T-helper 17 cell (primary cell): ENCODE measurements around the gene TSGA10. TPM values are rescaled to one million over a fixed set of nuclear protein-coding genes. Genes with fewer than 3 reads are reported as not detected.
"Not testable (repeated sequence)": the region's sequence is repeated elsewhere in the genome, so short reads cannot be mapped to it uniquely, and the experiment has no call there.

Source experiments
- ATAC-seq: fragments of 150-1000 bp; cut with Tn5 transposase; 2 replicates; pipeline ENCODE4 v1.10.0; 2021; ENCODE audit warnings: mild to moderate bottlenecking, moderate library complexity
- DNase-seq, 3 donors: peaks; one replicate each; pipeline versions ENCODE4 v3.0.0 to v3.0.0-alpha.2; 2020 to 2021
- H3K9me3 ChIP-seq: one replicate; pipeline ENCODE4 v1.7.0; 2013; ENCODE audit warnings: low read length, mild to moderate bottlenecking; ENCODE audit not compliant: control insufficient read depth, poor library complexity, severe bottlenecking
- H3K27ac Mint-ChIP-seq: one replicate; pipeline ENCODE4 v1.8.0; 2022; ENCODE audit warnings: mild to moderate bottlenecking, moderate library complexity, mixed read lengths
- H3K27me3 Mint-ChIP-seq: one replicate; pipeline ENCODE4 v1.8.0; 2022; ENCODE audit warnings: mixed read lengths
- H3K36me3 Mint-ChIP-seq: one replicate; pipeline ENCODE4 v1.8.0; 2022; ENCODE audit warnings: low read depth, mixed read lengths
- H3K4me1 Mint-ChIP-seq: one replicate; pipeline ENCODE4 v1.8.0; 2022; ENCODE audit warnings: mild to moderate bottlenecking, mixed read lengths
- H3K4me3 Mint-ChIP-seq: one replicate; pipeline ENCODE4 v1.8.0; 2022; ENCODE audit warnings: mild to moderate bottlenecking, moderate library complexity, mixed read lengths
- total RNA-seq, 4 donors: library from RNA in 2 of 4; stranded (reverse) in 2 of 4; gene quantifications; one replicate each; pipeline ENCODE4 v1.2.3 and lab custom pipeline; 2022 to 2026

The TSGA10 gene
- total RNA-seq, 2 donors from 2014 or later, result 7.7 to 8.3 TPM

DNA sequence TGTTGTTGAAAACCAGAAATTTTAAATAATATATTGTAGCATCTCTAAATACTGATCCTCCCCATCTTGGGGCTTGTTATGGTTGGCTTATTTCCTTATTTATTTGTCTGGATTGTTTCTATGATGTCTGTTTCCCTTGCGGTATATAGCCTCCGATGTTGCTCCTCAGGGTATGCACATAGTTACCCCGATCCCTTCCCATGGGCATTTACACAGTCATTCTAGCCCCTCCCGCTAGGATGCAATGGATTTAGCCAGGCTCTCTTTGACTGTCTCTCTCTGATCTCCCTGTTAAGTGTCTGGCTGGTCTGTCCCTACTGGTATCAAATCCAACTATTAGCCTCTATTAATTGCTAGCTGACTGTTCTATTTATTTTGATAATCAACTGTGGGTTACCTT lies 126.9 kb downstream of the TSGA10 start:
- DNase-seq, result no peak
- Mint-ChIP-seq H3K27ac (no peak overlapping the region), H3K36me3 (no peaks in the 10 kb centered on the region), H3K4me1 (no peaks in the 10 kb centered on the region), H3K4me3 (no peak overlapping the region), H3K27me3 (no peaks in the 10 kb centered on the region)
- ATAC-seq, result no peak
- H3K9me3 ChIP-seq, result no peaks in the 10 kb centered on the region

DNA sequence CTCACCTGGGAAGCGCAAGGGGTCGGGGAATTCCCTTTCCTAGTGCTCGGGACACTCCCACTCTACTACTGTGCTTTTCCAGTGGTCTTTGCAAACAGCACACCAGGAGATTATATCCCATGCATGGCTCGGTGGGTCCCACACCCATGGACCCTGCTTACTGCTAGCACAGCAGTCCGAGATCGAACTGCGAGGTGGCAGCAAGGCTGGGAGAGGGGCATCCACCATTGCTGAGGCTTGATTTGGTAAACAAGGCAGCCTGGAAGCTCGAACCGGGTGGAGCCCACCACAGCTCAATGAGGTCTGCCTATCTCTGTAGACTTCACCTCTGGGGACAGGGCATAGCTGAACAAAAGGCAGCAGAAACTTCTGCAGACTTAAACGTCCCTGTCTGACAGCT lies 154.0 kb downstream of the TSGA10 start:
- Mint-ChIP-seq H3K4me1 (no peaks in the 10 kb centered on the region), H3K4me3 (no peak overlapping the region), H3K27me3 (no peaks in the 10 kb centered on the region), H3K36me3 (peaks cover 5% of the 10 kb centered on the region), H3K27ac (no peak overlapping the region)
- ATAC-seq, result no peak
- DNase-seq, result no peak
- H3K9me3 ChIP-seq, result no peaks in the 10 kb centered on the region

DNA sequence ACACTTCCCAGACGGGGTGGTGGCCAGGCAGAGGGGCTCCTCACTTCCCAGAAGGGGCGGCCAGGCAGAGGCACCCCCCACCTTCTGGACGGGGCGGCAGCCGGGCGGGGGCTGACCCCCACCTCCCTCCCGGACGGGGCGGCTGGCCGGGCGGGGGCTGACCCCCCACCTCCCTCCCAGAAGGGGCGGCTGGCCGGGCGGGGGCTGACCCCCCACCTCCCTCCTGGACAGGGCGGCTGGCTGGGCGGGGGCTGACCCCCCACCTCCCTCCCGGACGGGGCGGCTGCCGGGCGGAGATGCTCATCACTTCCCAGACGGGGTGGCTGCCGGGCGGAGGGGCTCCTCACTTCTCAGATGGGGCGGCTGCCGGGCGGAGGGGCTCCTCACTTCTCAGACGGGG lies 166.0 kb downstream of the TSGA10 start:
- not testable (repeated sequence) for H3K27ac Mint-ChIP-seq, H3K4me1 Mint-ChIP-seq, H3K4me3 Mint-ChIP-seq, H3K36me3 Mint-ChIP-seq, DNase-seq, ATAC-seq, H3K9me3 ChIP-seq, H3K27me3 Mint-ChIP-seq

DNA sequence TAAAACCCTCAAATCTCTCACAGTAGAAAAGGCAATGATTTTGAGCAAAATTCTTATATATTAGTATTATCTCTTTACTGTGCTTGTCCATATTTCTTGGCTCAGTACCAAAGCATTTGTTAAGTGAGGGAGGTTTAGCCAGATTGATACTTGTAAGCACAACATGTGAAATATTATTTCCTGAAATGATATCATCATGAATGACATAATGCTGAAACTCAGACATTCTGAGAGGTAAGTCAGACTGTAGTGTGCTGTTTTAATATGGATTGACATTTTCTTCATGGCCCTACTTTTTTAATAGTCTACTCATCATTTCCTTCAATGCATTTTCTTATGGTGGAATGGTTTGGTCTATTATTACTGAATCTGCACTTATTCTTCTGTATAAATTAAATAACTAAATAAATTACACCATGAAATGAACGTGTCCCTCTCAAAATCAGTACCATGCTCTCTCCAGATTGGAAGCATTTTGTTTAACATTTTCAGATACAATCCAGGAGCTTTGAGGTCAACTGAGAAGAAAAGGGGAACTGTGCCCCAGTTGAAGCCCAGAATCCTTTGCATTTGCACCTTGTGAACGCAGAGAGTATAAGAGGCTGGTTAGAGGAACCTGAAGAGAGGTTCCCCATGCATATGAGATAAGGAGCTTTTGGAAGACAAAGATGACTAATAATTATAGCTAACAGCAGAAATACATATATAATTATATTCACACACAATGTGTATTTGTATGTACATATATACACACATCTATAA lies 168.7 kb downstream of the TSGA10 start:
- no peak overlapping the region for H3K4me3 Mint-ChIP-seq
- H3K36me3 Mint-ChIP-seq, result no peaks in the 10 kb centered on the region
- no peak overlapping the region for H3K27ac Mint-ChIP-seq
- ATAC-seq (no peak), DNase-seq (no peak)
- no peaks in the 10 kb centered on the region for H3K9me3 ChIP-seq
- no peaks in the 10 kb centered on the region for H3K4me1 Mint-ChIP-seq
- H3K27me3 Mint-ChIP-seq, result no peaks in the 10 kb centered on the region

DNA sequence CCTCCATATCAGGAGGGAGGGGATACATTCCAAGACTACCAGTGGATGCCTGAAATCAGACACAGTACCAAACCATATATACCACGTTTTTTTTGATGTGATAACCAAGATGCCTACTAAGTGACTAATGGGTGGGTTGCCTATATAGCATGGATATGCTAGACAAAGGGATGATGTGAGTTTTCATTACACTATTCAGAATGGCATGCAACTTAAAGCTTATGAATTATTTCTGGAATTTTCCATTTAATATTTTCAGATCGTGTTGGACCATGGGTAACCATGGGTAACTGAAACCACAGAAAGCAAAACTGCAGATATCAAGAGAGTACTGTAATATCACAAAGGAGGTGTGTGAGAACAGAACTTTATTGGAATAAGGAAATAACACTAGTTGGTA lies 179.1 kb downstream of the TSGA10 start:
- H3K9me3 ChIP-seq, result peaks cover 9% of the 10 kb centered on the region
- Mint-ChIP-seq H3K27me3 (no peaks in the 10 kb centered on the region), H3K4me3 (no peak overlapping the region), H3K36me3 (peaks cover 6% of the 10 kb centered on the region), H3K27ac (no peak overlapping the region), H3K4me1 (no peaks in the 10 kb centered on the region)
- no peak for ATAC-seq
- DNase-seq, result no peak

DNA sequence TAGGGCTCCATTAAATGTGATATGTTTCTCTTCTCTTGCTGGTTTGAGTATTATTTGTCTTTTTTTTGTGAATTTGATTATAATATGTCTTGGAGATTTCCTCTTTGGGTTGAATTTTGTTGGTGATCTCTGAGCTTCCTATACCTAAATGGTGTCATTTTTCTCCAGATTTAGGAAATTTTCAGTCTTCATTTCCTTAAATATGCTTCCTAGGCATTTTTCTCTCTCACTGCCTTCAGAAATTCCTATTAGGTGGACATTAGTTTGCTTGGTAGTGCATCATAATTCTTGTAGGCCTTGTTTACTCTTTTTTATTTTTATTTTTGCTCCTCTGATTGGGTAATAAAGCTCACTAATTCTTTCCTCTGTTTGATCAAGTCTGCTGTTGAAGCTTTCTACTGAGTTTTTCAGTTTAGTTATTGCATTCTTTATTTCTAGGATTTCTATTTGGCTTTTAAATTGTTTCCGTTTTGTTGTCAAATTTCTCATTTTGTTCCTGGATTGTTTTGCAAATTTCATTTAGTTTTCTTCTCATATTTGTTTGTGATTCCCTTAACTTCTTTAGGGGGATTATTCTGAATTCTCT lies 182.1 kb downstream of the TSGA10 start:
- ATAC-seq (no peak), DNase-seq (no peak)
- peaks cover 11% of the 10 kb centered on the region for H3K9me3 ChIP-seq
- no peak overlapping the region for H3K4me3 Mint-ChIP-seq
- peaks cover 6% of the 10 kb centered on the region for H3K36me3 Mint-ChIP-seq
- no peaks in the 10 kb centered on the region for H3K4me1 Mint-ChIP-seq
- H3K27me3 Mint-ChIP-seq, result no peaks in the 10 kb centered on the region
- no peak overlapping the region for H3K27ac Mint-ChIP-seq

DNA sequence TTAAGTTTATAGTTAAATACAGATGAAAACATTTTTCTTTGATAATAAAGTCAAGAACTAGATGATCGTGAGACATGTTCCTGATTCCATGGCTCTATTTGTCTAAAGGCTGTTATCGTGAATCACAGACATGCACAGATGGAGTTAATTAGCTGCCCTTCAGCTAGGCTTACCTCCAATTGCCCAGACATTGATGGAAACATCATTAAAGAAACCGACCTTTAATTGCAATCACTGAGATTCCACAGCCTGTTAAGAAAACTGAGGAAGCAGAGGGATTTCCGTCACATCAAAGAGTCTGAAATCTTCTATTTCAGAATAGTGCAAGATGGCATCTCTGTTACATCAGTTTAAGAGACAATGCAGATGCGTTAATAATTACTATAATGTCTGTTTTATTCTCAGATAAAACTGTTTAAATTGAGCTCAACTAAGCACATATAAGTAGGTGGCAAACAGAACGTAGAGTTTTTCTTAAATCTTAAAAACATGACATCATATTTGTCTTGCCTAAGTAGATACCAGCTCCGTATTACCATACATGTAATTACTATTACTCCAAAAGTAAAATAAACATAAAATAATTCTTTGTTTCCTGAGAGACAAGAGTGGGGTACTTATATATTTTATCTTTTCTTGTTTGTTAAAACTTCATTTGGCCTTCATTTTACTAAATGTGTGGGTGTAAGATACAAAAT lies 194.8 kb downstream of the TSGA10 start:
- Mint-ChIP-seq H3K27me3 (no peaks in the 10 kb centered on the region), H3K27ac (no peak overlapping the region), H3K4me1 (peaks cover 2% of the 10 kb centered on the region), H3K36me3 (no peaks in the 10 kb centered on the region), H3K4me3 (no peak overlapping the region)
- ATAC-seq (no peak), DNase-seq (no peak)
- H3K9me3 ChIP-seq, result no peaks in the 10 kb centered on the region

DNA sequence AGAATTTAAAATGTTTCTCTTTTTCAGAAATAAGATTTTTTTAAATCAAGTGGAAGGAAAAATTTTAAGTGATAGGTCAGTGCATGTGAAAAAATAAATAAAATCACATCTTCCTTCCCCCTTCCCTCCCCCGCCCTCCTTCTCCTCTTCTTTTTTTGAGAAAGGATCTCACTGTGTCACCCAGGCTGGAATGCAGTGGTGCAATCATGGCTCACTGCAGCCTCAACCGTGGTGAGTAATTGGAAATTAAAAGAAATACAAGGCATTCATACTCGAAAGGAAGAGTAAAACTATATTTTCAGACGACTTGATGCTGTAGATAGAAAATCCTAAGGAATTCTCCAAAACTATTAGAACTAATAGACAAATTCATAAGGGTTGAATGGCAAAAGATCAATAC lies 201.8 kb downstream of the TSGA10 start:
- H3K27me3 Mint-ChIP-seq, result peaks cover 32% of the 10 kb centered on the region
- no peak overlapping the region for H3K4me3 Mint-ChIP-seq
- no peak overlapping the region for H3K27ac Mint-ChIP-seq
- H3K9me3 ChIP-seq, result no peaks in the 10 kb centered on the region
- H3K36me3 Mint-ChIP-seq, result no peaks in the 10 kb centered on the region
- DNase-seq (no peak), ATAC-seq (no peak)
- peaks cover 2% of the 10 kb centered on the region for H3K4me1 Mint-ChIP-seq

DNA sequence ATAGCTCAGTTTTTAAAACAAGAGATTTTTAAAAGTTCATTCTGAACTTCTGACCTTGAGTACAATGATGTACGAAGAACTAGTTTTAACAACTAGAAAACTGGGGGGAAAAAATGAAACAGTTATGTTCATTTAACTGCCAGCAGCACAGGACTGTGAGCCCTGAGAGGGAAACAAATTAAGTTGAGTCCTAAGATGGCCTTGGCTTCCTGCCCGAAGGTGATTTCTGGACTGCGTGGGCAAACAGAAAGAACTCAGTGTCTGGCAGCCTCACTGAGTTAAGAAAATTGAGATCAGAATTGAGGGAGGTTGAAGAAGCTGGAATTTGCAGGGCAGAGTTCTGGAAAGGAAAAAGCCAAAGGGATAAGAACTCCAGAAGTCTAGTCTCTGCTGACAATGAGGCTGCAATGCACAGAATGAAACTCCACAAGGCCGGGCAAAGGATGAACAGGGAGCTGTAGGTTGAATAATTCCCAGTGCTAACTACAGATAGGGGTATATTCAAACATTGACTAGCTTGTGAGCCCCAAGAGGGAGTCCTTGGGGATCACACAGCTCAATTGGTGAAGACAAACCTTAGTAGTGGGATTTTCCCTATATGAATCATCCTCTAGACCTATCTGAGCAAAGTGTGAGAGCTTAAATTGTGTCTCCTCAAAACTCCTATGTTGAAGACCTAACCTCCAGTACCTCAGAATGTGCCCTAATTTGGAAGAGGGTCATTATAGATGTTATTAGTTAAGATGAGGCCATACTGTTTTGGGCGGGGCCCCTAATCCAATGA lies 205.6 kb downstream of the TSGA10 start:
- H3K9me3 ChIP-seq, result no peaks in the 10 kb centered on the region
- Mint-ChIP-seq H3K27me3 (peaks cover 42% of the 10 kb centered on the region), H3K4me3 (no peak overlapping the region), H3K27ac (no peak overlapping the region), H3K4me1 (no peaks in the 10 kb centered on the region), H3K36me3 (no peaks in the 10 kb centered on the region)
- no peak for DNase-seq
- ATAC-seq, result no peak

DNA sequence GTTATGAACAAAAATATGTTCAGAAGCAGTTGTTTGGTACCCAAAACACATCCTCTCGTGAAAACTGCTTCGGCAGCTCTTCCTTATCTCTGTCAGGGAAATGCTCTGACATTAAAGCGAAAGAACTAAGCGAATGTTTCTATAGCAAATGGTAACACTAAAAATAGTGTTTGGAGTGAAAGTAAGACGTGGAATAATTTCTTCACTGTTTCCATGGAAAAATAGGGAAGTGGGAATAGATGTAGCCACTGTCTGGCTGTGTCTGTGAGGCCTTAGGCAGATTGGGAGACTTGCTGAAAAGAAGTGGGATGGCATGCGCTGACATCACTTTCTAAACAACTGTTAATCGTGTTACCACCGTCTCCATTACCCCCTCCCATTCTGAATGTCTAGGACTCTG lies 207.2 kb downstream of the TSGA10 start:
- no peak overlapping the region for H3K4me3 Mint-ChIP-seq
- no peak overlapping the region for H3K27ac Mint-ChIP-seq
- no peaks in the 10 kb centered on the region for H3K9me3 ChIP-seq
- H3K36me3 Mint-ChIP-seq, result no peaks in the 10 kb centered on the region
- H3K27me3 Mint-ChIP-seq, result peaks cover 42% of the 10 kb centered on the region
- DNase-seq, result no peak
- no peak for ATAC-seq
- no peaks in the 10 kb centered on the region for H3K4me1 Mint-ChIP-seq

Other genes with a start within 250 kb of the TSGA10 start
- under 1 TPM; 0.29 to 0.55 TPM for gene CRACDL, start 218.7 kb downstream of the TSGA10 start, total RNA-seq
- gene C2orf15, start 13.2 kb downstream of the TSGA10 start, total RNA-seq, result 1 to 10 TPM; 2.4 to 2.7 TPM
- gene LIPT1, start within 50 bp of the TSGA10 start, total RNA-seq, result 10 to 100 TPM in 1 of 2 donors, 1 to 10 TPM in 1; 9.7 to 11.0 TPM
- gene MITD1, start 26.1 kb upstream of the TSGA10 start, total RNA-seq, result 10 to 100 TPM; 24.5 to 26.4 TPM
- gene MRPL30, start 26.2 kb upstream of the TSGA10 start, total RNA-seq, result 10 to 100 TPM; 14.1 to 14.2 TPM
- not detected for gene LYG2, start 100.7 kb upstream of the TSGA10 start, total RNA-seq
- 1 to 10 TPM; 1.1 to 1.8 TPM for gene LYG1, start 146.3 kb upstream of the TSGA10 start, total RNA-seq
- 10 to 100 TPM in 1 of 2 donors, 1 to 10 TPM in 1; 9.0 to 10.1 TPM for gene TXNDC9, start 181.4 kb upstream of the TSGA10 start, total RNA-seq
- 10 to 100 TPM; 35.9 to 36.2 TPM for gene EIF5B, start 182.4 kb upstream of the TSGA10 start, total RNA-seq